Measurements from ENCODE around the gene SUCO. TPM values are rescaled to one million over a fixed set of nuclear protein-coding genes. Genes with fewer than 3 reads are reported as not detected.
"Not testable (repeated sequence)": the region's sequence is repeated elsewhere in the genome, so short reads cannot be mapped to it uniquely, and the experiment has no call there.

SUCO gene, protein sequence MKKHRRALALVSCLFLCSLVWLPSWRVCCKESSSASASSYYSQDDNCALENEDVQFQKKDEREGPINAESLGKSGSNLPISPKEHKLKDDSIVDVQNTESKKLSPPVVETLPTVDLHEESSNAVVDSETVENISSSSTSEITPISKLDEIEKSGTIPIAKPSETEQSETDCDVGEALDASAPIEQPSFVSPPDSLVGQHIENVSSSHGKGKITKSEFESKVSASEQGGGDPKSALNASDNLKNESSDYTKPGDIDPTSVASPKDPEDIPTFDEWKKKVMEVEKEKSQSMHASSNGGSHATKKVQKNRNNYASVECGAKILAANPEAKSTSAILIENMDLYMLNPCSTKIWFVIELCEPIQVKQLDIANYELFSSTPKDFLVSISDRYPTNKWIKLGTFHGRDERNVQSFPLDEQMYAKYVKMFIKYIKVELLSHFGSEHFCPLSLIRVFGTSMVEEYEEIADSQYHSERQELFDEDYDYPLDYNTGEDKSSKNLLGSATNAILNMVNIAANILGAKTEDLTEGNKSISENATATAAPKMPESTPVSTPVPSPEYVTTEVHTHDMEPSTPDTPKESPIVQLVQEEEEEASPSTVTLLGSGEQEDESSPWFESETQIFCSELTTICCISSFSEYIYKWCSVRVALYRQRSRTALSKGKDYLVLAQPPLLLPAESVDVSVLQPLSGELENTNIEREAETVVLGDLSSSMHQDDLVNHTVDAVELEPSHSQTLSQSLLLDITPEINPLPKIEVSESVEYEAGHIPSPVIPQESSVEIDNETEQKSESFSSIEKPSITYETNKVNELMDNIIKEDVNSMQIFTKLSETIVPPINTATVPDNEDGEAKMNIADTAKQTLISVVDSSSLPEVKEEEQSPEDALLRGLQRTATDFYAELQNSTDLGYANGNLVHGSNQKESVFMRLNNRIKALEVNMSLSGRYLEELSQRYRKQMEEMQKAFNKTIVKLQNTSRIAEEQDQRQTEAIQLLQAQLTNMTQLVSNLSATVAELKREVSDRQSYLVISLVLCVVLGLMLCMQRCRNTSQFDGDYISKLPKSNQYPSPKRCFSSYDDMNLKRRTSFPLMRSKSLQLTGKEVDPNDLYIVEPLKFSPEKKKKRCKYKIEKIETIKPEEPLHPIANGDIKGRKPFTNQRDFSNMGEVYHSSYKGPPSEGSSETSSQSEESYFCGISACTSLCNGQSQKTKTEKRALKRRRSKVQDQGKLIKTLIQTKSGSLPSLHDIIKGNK (N-terminal part only)
- 58.5 TPM for total RNA-seq

DNA sequence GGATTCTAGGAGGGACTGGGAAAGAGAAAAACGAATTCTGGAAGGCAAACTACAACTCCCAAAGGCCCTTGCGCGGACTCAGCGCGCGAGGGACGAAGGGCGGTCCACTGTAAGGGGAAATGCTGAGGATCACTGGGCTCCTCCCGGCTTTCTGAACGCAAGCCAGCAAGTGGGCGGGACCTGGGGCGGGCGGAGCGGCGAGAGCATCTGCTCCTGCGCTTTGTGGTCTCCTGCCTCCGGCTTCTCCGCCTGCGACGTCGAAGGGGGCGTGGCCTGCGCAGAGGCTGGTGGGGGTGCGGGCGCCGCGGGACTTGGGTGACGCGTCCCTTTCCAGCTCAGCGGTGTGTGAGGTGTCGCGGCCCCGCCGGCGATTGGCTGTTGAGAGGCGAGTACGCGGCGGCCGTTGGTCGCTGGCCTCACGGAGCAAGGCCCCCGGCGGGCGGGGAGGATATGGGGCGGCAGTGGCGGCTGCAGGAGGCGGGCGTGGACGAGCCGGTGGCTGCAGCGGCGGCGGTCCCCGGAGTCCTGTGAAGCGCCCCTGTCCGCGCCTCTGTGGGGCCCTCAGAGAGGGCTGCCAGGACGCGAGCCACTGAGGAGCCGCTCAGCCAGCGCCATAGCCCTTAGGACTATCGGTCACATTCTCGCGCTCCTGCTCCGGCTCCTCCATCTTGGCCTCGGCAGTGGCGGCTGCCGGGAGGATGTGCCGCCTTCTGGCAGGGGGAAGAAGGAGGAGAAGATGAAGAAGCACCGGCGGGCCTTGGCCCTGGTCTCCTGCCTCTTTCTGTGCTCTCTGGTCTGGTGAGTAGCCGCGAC is at the start of gene SUCO:
SUCO (plus strand) TSS at position 451 of the 813 bp plus-strand sequence; CDS start at position 737, 286 bp downstream.
- peak; percentile 100 for DNase-seq

DNA sequence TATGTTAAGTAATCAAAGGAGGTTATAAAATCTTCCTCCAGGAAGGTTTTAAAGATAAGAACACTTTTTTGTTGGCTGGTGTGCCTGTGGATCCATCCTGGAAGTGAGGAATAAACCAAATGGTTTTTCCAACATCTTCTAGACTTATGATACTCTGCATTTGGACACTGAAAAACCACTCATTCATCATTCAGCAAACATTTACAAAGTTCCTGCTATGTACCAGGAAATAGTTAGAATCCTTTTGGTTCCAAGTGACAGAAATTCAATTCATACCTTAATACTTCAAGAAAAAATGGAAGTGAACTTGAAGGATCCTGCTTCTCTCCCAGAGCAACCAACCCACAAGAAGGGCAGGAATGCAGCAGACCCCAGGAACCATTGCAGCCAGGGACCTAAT is 49.5 kb upstream of the SUCO start:
- no peak for DNase-seq

DNA sequence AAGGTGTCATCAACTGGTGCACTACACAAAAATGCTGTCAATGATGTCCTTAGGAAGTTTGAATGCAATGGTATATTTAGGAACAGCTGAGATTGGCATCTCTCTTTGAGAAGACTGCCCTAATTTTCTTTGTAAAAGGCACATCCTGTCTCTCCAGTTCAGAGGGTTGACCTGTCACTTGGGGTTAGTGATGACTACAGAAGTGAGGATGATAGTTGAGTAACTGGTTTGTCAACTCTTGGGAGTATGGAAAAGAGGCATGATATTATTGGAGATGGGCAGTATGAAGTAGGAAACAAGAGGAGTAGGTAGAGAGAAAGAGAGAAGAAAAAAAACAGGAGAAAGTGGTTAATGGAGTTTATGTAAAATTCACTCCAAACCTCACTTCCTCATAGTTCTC is 48.7 kb upstream of the SUCO start:
- no peak for DNase-seq

DNA sequence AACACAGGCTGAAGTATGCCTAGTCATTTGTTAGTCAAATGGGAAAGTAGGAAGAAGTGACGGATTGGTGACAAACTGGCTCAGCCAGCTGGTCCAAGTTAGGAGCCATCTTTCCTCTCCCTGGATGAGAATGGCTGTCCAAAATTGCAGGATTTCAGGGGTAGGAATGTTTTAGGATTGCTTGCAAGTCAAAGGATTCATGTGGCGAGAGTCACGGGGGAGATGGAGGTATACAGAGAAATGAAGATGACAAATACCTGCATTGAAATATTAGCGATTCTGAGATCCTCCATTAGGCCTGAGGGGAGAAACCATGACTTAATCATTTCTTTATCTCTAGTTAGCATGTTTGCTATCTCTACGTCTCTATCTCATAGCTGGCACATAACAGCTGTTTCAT is 47.3 kb upstream of the SUCO start:
- DNase-seq = no peak

DNA sequence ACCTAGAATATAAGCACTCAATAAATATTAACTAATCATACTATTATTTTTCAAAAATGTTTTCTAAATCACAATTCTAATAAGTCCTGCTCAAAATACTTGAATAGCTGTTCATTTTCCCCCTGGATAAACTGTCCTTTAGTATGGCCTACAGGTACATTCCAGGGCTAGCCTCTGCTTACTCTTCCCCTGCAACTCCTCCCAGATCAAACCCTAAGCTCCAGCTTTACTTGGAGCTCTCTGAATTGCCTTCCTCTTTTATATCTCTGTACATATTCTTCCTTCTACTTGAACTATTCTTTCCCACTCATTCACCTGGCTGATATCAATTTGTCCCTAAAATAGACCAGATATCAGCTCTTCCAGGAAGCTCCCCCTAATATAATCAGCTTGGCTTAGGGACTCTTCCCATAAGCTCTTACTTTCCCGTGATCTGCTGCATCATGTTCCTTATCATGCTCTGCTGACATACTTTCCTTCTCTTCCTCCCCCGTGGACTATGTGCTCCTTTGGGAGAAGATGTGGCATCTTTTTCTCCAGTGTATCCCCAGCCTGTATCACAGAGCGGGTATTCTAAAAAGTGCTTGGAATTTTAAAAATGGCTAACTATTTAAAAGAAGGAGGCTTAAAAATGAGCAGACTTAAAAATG is 46.0 kb upstream of the SUCO start:
- DNase-seq = no peak

DNA sequence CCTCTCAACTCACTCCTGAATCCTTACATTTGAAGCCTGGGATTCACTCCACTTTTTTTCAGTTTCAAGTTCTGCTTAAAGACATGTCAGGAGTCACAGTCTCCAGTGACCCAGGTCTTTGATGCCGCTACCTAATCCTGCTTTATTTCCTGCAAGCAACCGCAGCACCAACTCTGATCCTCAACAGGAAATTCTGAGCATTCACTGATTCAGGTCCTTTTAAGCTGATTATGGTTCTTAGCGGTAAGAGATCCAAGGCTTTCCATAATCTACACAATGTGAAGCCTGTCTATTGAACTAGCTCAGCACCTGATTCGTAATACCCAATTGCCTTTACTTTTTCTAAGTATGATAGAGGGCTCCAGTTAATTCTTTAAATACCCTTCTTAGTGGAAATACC is 45.4 kb upstream of the SUCO start:
- DNase-seq = no peak

DNA sequence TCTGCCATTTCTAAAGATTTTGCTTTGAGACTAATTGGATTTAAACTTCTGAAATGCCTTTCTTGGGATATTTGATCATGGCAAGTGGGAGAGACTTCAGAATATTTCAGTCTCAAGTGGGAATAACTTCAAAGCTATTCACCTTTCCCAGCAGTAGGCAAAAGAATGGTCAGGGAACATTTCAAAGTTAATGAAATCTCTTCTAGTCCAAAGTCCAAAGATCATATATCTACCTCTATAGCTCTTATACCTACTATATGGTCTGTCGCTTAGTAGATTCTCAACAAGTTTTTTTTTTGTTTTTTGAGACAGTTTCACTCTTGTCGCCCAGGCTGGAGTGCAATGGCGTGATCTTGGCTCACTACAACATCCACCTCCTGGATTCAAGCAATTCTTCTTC is 44.6 kb upstream of the SUCO start:
- DNase-seq = no peak

DNA sequence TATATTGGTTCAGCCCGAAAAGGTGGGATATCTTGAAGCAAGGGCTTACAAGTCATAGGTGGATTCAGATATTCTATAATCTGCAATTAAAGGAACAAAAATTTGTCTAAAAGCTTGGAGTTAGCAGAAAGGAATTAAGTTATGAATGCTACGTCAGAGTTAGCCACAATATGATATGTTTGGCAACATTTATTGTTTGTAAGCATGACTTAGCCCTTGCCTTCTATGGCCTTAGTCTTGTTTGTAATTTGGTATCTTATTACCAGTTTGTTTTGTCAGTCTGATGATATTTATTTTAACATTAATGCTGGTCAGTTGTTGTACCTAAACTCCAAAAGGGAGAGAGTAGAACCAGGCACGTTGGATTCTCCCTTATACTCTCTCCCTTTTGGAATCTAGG is 43.1 kb upstream of the SUCO start:
- no peak for DNase-seq

DNA sequence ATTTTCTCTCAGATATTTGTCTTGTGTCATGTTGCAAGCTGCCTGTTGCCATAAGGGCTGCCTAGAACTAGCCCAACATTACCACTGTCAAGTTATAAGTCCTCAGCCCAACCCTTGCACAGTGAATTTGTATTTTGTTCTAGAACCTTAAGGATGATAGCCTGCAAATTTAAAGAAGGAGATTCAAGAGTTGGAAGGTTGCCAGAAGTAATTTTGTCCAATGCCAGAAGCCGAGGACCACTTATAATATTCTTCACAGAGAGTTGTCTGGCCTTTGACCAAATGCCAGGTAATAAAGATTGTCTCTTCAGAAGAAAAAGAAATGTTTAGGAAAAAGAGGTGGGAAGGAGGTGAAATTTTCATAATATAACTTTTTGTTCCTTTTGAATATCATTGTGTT is 40.5 kb upstream of the SUCO start:
- DNase-seq = no peak

DNA sequence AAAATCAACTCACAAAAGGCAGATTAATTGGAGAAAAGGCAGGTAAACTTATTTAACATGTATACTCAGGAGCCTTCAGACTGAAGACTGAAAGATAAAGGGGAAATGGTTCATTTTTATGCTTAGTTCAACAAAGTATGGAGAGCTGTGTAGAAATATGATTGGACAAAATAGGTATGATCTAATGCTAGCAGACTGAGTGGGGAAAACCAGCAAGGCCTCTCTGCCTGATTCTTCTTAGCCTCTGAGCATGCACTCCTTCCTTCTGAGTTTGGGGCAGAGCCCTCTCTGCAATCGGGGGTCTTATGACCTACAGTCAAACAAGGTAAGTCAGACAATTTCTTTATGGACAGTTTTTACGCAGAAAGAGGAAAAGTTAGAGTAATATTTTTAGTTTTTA is 38.8 kb upstream of the SUCO start:
- no peak for DNase-seq

DNA sequence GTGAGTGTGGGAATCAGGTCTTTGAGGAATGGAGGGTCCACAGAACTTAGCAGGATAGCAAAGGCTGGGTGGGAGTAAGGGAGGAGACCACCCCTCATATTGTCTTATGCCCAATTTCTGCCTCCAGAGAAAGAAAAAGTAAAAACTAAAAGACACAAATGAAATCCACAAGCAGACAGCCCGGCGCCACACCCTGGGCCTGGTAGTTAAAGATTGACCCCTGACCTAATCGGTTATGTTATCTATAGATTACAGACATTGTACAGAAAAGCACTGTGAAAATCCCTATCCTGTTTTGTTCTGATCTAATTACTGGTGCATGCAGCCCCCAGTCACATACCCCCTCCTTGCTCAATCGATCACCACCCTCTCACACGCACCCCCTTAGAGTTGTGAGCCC is 36.8 kb upstream of the SUCO start:
- not testable (repeated sequence) for DNase-seq

DNA sequence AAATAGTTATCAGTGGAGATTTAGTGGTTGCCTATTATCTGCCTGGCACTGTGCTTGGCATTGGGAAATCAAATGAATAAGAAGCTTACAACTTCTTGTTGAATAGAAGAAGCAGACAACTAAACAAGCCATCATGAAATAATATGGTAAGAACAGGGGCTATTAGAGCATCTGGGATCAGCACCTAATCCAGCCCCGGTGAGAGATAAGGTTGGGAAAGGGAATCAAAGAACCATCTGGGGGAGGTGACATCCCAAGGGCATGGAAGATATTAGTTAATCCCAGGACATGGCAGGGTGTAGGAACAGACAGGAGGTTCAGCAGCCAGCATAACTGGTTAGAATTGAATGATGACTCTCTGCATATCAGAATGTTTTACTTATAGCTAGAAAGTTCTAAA is 36.3 kb upstream of the SUCO start:
- no peak for DNase-seq

DNA sequence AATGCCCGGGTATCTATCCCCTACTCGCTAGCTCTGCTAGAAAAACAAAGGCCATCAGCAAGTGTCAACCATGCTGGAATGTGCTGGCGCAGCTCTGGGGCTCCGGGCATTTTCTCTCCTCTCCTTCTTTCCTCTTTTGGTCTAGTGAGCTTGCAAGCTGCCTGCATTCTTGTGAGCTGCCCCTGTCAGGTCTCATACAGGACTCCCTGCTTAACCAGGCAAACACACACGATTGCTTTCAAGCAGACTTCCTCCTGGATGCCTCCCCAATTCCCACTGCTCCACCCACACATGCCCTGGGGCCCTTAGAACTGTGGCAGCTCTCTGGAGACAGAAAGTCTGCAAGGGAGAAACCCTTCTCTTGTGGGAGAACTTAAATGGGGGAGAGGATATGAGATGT is 35.7 kb upstream of the SUCO start:
- peak; percentile 24 for DNase-seq

DNA sequence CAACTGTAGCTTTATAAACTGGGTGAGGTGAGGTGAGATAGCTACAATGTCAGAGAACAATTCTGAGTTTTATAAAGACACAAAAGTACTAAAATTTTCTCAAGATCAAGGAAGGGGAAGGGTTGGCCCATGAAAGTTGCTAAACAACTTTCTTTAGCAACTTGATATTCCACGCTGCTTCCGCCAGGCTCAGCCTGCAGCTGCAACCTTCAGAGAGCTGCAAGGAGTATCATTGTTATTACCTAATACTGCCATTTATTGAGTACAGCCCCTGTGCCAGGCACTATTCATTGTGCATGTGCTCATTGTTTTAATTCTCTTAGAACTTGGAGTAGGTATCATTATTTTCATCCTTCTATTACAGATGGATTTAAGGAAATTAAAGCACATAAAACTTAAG is 34.1 kb upstream of the SUCO start:
- DNase-seq = no peak

DNA sequence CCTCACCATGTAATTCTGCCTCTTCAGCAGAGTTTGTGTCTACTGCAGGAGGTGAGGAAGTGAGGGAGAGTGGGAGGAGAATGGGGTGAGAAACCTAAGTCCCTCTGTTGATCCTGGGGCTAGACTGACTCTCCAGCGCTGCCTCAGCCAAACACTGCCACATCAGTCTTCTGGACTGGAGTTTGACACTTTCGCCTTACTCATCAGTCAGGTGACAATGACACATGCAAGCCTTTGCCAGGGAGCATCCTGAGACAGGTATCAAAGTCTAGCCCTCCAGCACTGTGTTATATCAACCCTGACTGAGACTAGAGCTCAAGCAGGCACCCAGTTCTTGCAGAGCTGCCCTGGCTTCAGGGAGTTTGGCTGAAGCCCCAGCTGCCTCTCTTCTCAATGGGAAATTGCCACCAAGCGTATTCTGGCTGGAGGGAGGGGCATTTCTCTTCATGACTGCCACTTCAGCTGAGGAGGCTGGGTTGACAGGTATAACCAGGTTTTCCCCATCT is 33.3 kb upstream of the SUCO start:
- DNase-seq = peak; percentile 20

DNA sequence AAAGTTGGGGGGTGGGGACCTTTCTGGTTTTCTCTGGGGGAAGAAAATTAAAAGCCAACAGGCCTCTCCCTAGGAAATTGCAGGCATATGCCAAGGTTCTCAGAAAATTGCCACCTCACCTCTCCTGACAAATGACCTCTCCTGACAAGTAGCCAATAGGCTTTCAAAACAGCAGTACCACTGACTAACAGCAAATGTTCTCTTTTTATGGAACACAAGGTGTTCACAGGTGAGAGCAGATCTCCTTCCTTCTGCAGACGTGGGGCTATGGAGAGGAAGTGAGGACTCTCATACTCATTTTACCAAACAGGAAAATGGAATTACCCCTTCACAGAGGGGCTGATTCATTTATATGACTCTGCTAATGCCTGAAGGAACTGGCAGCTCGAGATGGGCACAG is 32.7 kb upstream of the SUCO start:
- DNase-seq = no peak

DNA sequence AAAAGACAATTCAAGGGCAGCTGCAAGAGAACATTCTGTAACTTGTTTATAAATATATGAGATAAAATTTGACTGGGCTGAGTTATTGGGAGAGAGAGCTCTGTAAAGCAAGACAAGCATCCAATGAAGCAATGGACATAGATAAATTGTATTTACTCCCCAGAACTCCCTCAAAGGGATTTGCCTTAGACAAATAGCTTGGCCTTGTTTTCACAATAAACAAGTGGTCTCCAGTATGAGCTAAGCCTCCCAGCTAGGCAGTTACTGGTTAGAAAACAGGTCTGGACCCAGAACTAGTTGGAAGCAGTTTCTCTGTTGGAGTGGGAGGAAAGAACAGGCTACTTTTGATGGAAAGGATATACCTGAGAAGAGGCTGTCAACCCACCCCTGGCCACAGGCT is 25.2 kb upstream of the SUCO start:
- no peak for DNase-seq

DNA sequence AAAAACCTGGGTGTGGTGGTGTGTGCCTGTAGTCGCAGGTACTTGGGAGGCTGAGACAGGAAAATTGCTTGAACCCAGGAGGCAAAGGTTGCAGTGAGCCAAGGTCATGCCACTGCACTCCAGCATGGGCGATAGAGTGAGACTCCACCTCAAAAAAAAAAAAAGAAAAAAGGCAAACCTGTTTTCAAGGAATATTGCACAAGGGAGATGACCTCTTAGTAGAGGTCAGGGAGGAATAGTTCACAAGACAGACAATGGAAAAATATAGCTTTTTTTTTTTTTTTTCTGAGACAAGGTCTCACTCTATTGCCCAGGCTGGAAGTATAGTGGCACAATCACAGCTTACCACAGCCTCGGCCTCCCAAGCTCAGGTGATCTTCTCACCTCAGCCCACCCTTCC is 22.5 kb upstream of the SUCO start:
- DNase-seq = no peak

DNA sequence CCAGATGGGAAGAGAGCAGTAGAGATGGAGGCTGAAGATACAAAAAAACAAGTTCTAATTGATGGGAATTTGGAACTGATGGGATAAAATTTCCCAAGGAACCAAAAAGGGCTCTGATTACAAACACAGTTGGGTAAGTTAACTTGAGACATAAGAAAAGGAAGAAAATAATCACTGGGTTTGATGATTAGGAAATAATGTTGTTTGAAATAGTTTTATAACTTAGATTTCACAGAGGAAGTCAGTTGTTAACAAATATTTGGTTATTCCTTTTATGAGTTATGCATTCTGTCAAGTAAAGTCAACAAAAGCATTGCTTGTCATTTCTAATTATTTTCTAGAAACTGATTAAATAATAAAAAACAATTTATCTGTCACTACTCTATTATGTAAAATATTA is 20.4 kb upstream of the SUCO start:
- no peak for DNase-seq

DNA sequence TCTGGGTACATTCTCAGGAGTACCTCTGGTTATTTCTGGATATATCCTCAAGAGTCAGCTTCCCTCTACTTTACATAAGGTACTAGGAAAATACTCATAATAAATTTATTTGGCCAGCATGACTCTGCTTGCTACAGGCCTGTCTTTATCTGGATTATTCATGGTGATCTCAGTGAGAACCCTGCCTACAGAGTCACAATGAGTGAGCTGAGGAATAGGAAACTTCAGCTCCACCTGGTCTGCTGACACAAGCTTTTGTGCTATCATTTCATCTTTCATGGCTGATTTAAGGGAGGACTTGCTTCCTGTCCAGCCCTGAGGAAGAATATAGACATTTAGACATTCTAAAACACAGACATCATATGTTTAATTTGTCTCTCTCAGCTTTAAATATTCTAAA is 19.5 kb upstream of the SUCO start:
- DNase-seq = no peak

DNA sequence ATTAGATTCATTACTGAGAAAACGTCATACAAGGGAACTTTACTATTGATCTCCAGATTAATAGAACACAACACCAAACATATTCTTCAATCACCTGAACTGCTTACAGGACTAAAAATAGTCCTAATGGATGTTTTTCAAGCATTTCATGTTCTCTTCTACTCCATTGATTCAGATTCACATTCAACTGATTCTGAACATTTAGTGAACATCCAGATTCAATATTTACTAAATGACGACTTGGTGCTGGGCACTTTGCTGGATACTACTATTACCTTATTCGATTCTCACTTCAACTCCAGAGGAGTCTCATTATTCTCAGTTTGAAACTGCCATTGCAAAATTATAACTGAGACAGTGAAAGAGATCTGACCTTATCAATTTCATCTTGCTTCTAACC is 18.8 kb upstream of the SUCO start:
- no peak for DNase-seq

Measured in tongue (tissue), 2 donors.